DMS114 treated with DMSO at 0.1 percent for 48 hours (cell line): Measurements from ENCODE around the gene TSPEAR.

ENCODE experiments used
- DNase-seq: peaks from one replicate; lab custom pipeline; 2025; ENCODE audit not compliant: unreplicated experiment; lab: John Stamatoyannopoulos, UW

Gene TSPEAR

DNA sequence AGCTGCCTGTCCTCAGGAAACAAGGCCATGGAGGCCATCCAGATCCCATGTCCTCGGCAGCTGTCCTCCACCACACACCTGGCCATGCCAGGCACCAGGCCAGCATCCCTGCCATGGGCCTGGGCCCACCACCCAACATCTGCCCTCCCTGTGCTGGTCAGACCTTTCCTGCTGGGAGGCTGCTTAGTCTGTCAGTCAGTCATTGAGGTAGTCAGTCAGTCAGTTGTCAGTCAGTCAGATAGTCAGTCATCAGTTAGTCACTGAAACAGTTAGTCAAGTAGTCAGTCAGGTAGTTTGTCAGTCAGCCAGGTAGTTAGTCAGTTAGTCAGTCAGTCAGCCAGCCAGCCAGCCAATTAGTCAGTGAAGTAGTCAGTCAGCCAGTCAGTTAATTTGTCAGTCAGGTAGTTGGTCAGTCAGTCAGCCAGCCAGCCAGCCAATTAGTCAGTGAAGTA, 188.6 kb downstream of the TSPEAR start:
- DNase-seq: no peak

DNA sequence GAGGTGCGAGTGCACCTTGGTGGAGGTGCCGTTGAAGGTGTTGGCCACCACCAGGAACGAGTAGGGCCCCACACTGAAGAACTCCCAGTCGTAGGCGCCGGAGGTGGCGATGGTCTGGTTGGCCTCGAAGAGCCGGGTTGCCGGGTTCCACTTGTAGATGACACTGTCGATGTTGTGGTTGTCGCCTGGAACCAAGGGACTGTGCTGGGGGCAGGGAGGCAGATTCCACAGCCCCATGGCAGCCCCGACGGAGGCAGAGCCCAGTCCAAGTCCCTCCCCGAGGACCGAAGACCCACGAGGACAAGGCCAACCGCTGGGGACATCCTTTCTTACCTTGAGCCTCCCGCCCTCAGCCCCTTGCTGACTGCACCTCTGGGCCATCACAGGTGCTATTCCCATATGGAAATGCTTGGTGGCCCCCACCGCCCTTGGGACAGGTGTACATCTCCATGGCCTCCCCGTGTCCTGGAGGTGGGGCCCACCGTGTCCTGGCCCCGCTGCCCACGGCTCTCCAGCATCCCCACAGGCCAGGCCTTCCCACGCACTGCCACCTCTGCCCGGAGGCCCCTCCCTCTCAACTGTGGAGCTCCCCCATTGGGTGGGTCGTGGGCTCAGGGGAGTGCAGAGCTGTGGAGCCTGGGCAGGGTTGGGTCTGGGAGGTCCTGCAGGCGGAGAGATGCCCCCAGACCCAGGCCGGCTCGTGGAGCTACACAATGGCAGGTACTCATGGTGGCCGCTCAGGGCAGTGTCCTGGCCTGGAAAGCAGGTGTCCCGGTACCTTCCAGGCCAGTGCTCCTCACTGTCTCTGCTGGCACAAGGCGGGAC, 189.2 kb downstream of the TSPEAR start:
- no peak for DNase-seq

DNA sequence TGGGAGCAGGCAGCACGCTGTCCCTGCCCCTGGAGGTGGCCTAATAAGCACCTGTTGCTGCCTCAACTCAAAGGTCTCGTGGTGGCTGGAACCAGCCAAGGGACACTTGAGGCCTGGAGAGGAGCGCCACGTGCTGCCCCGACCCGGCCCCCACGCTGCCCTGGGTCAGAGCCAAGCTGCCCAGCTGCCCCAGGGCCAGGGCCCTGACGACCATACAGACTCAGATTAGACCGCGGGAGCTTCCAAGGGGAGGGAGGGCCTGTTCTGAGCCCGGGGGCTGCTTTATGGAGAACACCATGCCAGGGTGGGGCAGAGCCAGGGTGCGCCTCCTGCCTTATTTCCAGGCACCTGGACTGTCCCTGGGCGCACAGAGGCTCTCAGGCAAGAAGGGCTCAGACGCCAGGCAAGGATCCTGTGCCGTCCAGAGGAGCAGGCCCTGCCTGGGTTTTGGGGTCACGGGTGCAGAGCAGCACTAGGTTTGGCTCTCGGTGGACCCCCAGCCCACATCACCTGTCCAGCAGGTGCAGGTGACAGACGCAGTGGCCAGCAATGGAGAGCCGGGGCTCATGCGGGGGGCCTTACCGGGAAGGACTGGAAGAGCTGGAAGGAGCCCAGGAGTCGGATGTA, 190.0 kb downstream of the TSPEAR start:
- DNase-seq: no peak

GRCh38 chr21:44520326-44521300, 190.8 kb downstream of the TSPEAR start:
- DNase-seq: no peak

DNA sequence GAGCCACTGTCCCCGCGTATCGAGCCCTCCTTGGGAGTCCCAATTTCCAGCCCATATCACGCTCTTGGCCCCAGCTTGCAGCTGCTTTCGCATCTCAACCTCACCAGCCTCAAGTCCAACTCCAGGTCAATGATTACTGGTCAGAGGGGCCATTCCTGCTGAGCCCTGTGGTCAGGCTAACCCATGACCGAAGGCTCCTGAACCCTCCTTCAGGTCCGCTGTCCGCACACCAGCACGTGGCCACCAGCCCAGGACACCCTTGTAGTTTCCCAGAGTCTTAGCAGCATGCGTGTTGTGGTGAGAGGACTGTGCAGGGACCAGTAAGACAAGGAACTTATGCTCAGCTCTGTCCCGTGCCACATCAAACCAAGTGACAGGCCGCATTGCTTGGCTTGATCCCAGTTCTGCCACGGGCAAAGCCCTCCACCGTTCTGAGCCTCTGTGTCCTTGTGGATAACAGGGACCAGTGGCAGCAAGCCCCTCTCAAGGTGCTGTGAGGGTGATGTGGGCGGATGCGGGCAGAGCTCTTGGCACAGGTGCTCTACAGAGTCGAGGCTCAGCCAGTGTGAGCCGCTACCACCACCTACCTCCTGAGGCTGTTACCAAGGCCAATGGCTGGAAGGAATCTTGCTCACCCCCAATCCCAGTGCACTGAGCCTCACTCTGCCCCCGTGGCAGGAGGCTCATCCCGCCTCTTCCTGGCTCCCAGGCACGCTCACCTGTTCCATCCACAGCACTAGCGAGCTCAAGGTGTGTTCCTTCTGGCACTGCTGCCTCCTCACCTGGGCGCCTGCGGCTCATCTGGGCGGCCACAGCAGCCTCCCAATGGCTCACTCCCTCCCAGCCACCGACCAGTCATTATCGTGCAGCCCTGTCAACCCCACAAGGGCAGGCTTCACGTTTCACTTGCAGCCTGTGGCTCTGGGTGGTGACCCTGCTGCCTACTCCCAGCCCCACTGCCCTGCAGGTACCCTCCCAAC, 191.7 kb downstream of the TSPEAR start:
- DNase-seq: no peak

DNA sequence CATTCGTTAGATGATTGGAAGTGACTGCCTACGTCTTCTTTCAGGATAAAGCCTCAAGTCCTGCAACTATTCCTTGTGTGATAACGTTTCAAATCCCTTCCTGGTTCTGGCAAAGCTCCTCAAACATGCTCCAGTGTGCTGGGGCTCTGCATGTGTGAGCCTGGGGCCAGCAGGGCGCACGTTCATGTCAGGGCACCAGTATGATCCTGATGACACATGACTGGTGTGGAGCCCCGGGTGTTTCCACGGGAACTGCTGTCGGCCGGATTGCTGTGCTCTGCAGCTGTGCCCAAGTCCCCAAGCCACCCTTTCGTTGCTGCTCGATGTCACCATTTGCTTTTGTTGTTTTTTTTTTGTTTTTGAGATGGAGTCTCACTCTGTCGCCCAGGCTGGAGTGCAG, 192.7 kb downstream of the TSPEAR start:
- no peak for DNase-seq

GRCh38 chr21:44517175-44517899, 194.0 kb downstream of the TSPEAR start:
- DNase-seq: no peak

GRCh38 chr21:44516828-44517174, 194.6 kb downstream of the TSPEAR start:
- no peak for DNase-seq

GRCh38 chr21:44516342-44516741, 195.0 kb downstream of the TSPEAR start:
- DNase-seq: no peak

- no peak for DNase-seq
Observed at GRCh38 chr21:44515359-44516165, 195.8 kb downstream of the TSPEAR start.

DNA sequence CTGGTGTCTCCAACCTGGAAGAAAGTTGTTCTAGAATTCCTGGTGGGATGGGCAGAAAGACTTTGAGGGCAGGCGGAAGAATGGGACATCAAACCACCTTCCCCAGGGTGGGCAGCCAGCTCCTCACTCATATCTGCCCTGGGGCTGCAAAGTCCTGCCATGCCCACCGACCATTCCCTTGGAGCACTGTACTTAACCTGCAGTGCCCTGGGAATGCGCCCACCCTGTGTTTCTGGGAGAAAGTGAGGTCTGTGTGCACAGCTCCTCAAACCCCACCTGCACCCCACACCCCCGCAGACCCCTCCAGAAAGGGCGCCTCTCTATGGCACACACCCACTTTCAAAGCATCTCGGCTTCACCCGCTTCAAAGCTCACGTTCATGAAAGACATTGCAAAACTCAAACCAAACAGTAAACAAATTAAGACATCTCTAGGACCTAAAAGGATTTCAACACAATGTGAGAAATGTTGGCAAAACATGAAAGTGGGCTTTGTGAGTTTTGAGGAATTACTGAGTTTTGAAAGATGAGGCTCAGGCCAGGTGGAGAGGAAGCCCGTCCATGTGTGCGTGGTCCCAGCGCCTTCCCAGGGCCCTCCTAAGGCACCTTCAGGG, 196.5 kb downstream of the TSPEAR start:
- DNase-seq: no peak

GRCh38 chr21:44514218-44514520, 197.2 kb downstream of the TSPEAR start:
- DNase-seq: no peak

DNA sequence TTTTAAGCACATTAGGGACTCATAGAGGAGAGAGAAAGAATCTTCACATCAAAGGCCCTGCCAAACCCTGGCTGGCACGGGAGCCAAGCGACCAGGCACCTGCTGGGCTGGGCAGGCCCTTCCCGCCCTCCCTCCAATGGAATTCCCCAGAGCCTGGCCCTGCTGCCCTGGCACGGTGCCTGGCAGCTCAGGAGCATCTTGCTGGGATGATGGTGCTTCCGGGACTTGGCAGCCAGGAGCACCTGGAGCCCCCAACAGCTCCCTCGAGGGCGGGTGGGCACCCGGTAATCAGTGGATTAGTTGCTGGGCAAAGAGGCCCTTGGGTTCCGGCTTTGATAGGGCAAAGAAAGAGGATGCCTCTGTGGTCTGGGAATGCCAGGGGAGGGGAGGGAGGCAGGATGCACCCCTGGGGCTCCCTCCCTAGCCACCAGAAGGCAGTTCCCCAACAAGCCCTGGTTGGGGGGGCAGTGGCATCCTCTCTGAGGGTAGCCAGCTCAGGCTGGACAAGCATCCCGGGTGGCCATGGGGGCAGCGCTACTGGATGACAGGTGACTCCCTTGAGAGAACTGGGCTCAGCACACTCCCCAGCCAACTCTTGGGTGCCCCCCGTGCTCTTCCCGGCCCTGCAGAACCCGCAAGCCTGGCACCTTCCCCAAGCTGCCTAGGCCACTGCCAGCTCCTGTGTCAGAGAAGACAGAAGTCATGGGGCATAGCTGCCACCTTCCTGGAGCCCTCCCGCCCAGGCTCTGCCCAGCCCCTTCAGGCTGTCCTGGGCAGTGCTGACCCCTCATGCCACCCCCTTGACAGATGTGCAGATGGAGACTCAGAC, 197.8 kb downstream of the TSPEAR start:
- DNase-seq: no peak

DNA sequence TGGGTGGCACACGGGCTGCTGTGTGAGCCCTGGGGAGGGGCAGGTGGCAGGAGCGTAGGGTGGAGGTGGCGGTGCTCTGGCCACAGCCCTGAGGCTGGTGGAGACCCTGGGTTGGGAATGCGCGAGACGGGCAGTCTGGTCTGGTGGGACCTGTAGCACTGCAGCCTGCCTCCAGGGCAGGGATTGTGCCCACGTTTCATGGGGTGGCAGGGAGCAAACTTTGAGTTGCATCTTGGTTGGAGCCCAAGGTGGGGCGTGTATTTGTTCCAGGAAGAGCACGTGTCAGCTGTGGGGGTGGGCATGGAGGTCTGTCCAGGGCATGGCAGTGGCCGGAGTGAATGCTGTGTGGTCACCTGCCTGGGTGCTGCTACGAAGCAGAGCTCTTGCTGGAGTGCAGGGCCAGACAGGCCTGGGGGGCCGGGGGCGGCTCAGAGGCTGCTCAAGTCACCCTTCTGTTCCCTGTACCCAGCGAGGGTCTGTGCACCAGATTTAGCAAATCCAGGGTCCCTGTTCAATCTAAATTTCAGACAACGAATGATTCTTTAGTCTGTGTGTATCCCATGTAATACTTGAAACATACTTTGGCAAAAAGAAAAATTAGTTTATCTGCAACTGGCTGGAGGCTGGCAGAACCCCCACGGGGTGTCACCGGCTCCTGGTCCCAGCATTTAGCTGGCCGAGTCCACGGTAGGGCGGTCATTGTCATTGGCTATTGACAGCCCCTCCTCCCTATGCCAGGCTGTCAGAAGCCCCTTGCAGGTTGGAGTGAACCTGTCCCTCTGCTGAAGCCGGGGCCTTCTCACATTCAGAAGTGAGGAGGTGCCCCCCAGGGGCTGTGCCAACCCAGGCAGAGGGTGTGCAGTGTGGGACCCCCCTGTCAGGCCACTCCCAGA, 198.6 kb downstream of the TSPEAR start:
- DNase-seq: no peak

DNA sequence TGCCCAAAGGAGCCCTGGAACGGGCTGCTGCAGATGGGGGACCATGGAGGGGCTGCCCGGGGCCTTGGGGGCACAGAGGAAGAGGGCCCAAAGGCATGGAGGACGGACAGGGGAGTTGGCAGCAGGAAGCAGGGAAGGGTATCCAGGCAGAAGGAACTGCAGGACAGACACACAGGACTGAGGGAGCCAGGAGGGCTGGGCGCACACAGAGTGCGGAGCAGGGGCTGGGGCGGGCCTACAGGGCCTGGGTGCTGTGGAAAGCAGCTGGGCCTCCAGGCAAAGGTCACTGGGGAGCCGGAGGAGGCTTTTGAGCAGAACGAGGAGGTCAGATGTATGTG, 199.5 kb downstream of the TSPEAR start:
- no peak for DNase-seq

- no peak for DNase-seq
Observed at GRCh38 chr21:44511219-44511937, 200.0 kb downstream of the TSPEAR start.
